ENCODE results near the gene EIF4E.

Gene EIF4E

GRCh38 chr4:98967786-98968329 lies 38.9 kb upstream of the EIF4E start:
- Histone ChIP-seq H3K4me3 (ENCODE audit: insufficient read depth in 1 of 2, low read depth in 1 of 2, low read length in 2 of 2) (no peak overlapping the region), H4K8ac (ENCODE audit: low read length) (no peak overlapping the region), H3K4me1 (ENCODE audit: control insufficient read depth, insufficient read depth, low read depth, low read length) (no peaks in the 10 kb centered on the region), H3K23ac (ENCODE audit: low read length in 2 of 2) (no peak overlapping the region), H3K27ac (ENCODE audit: low read length, poor library complexity, severe bottlenecking) (no peak overlapping the region), H4K91ac (ENCODE audit: low read length) (no peak overlapping the region), H2BK5ac (ENCODE audit: low read depth, low read length, poor library complexity, severe bottlenecking) (no peak overlapping the region), H3K27me3 (ENCODE audit: control insufficient read depth in 1 of 2, insufficient read depth in 1 of 2, low read length in 2 of 2) (no peaks in the 10 kb centered on the region), H2BK120ac (ENCODE audit: low read depth, low read length) (no peak overlapping the region), H3K14ac (ENCODE audit: low read length in 2 of 2) (no peak overlapping the region), H2AFZ (ENCODE audit: low read depth, low read length) (no peak overlapping the region), H3K36me3 (ENCODE audit: control insufficient read depth in 1 of 2, insufficient read depth in 2 of 2, low read depth in 1 of 2, low read length in 2 of 2) (no peaks in the 10 kb centered on the region), H3K9ac (ENCODE audit: low read length) (no peak overlapping the region), H2BK15ac (ENCODE audit: low read depth, poor library complexity, severe bottlenecking) (no peak overlapping the region), H3K18ac (ENCODE audit: low read depth in 1 of 2, low read length in 2 of 2) (no peak overlapping the region), H3K4me2 (ENCODE audit: low read length, poor library complexity, severe bottlenecking) (no peak overlapping the region), H3K79me1 (replicated peaks; ENCODE audit: low read length, poor library complexity, severe bottlenecking) (no peaks in the 10 kb centered on the region), H3K4ac (ENCODE audit: low read depth in 1 of 2, low read length in 2 of 2) (no peak overlapping the region), H2AK5ac (ENCODE audit: low read length, severe bottlenecking) (no peak overlapping the region), H2BK12ac (ENCODE audit: low read length in 2 of 2) (no peak overlapping the region), H3K9me3 (ENCODE audit: control insufficient read depth, low read length) (no peaks in the 10 kb centered on the region)
- WGBS: 95% methylated on average over 3 of the region's 3 CpGs
- no peak for DNase-seq

DNA sequence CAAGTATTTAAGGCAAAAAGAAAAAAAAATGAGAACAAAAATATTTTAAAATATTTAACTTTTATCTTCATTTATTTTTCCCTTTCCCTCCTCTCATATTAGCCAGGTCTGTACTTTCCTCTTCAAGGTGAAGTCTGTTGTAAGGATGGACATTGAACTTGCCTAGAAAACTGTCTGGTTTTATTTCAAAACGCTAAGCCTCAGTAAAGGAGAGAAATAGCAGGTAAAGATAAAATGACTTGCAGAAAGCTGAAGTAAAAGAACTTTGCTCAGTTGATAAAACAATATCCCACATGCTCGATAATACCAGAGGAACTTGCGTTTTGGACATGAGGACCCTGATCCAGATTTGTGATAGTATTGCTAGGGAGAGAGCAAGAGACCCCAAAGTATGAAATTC lies 38.0 kb upstream of the EIF4E start:
- Histone ChIP-seq H3K4me3 (ENCODE audit: insufficient read depth in 1 of 2, low read depth in 1 of 2, low read length in 2 of 2) (no peak overlapping the region), H3K23ac (ENCODE audit: low read length in 2 of 2) (no peak overlapping the region), H3K79me1 (replicated peaks; ENCODE audit: low read length, poor library complexity, severe bottlenecking) (no peaks in the 10 kb centered on the region), H3K9me3 (ENCODE audit: control insufficient read depth, low read length) (no peaks in the 10 kb centered on the region), H3K27ac (ENCODE audit: low read length, poor library complexity, severe bottlenecking) (no peak overlapping the region), H2BK12ac (ENCODE audit: low read length in 2 of 2) (no peak overlapping the region), H2BK5ac (ENCODE audit: low read depth, low read length, poor library complexity, severe bottlenecking) (no peak overlapping the region), H3K14ac (ENCODE audit: low read length in 2 of 2) (no peak overlapping the region), H2BK15ac (ENCODE audit: low read depth, poor library complexity, severe bottlenecking) (no peak overlapping the region), H3K4me2 (ENCODE audit: low read length, poor library complexity, severe bottlenecking) (no peak overlapping the region), H3K27me3 (ENCODE audit: control insufficient read depth in 1 of 2, insufficient read depth in 1 of 2, low read length in 2 of 2) (no peaks in the 10 kb centered on the region), H3K36me3 (ENCODE audit: control insufficient read depth in 1 of 2, insufficient read depth in 2 of 2, low read depth in 1 of 2, low read length in 2 of 2) (no peaks in the 10 kb centered on the region), H3K4me1 (ENCODE audit: control insufficient read depth, insufficient read depth, low read depth, low read length) (no peaks in the 10 kb centered on the region), H4K91ac (ENCODE audit: low read length) (no peak overlapping the region), H2BK120ac (ENCODE audit: low read depth, low read length) (no peak overlapping the region), H2AK5ac (ENCODE audit: low read length, severe bottlenecking) (no peak overlapping the region), H2AFZ (ENCODE audit: low read depth, low read length) (no peak overlapping the region), H3K4ac (ENCODE audit: low read depth in 1 of 2, low read length in 2 of 2) (no peak overlapping the region), H3K9ac (ENCODE audit: low read length) (no peak overlapping the region), H4K8ac (ENCODE audit: low read length) (no peak overlapping the region), H3K18ac (ENCODE audit: low read depth in 1 of 2, low read length in 2 of 2) (no peak overlapping the region)
- 100% methylated on average over 3 of the region's 3 CpGs for WGBS
- DNase-seq: no peak

DNA sequence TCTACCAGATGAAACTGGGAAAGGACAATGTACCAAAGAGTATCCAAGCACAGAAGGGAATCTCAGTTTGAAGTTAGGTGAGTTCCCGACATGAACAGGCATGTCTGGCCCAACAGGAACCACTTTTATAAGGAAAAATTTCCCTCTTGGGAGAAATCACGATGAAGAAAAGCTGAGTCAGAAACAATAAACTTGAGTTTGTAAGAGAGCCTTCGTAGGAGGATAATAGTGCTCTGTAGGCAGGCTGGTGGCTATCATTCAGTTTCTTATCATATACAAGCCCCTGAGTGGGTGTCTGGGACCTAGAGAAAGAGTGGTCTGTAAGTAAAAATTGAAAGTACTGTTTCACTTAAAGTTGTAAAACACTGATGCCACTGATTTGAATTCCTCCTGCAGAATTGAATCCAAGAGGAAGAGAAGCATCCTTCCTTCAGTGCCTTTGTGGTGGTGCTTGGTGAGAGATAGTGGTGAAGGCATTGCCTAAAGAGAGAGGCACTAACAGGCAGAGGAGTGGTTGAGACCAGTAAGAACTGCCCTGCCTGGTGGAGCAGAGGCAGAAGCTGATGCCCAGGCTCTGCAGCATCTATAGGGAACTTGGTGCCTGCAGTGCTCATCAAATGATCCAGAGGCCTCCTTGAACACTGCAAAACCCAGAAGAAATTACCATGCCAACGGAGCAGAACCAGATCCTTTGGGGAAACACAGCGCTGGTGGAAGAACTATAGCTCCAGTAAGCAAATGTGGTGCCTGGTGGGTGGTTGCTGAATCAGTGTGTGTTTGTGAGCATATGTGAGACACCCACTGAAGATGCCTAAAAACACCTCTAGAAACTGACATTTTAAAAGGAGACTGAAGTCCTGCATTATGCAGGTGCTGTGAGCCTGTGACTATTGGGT lies 34.9 kb upstream of the EIF4E start:
- no peak overlapping the region for H3K4ac ChIP-seq (ENCODE audit: low read depth in 1 of 2, low read length in 2 of 2)
- no peak overlapping the region for H4K8ac ChIP-seq (ENCODE audit: low read length)
- H3K27ac ChIP-seq (ENCODE audit: low read length, poor library complexity, severe bottlenecking): no peak overlapping the region
- H3K9ac ChIP-seq (ENCODE audit: low read length): peak overlapping the region; percentile 80
- no peak overlapping the region for H2BK120ac ChIP-seq (ENCODE audit: low read depth, low read length)
- H2AFZ ChIP-seq (ENCODE audit: low read depth, low read length): no peak overlapping the region
- peak overlapping the region in 1 of 2 experiments; percentile 28 for H3K18ac ChIP-seq (ENCODE audit: low read depth in 1 of 2, low read length in 2 of 2)
- no peak overlapping the region for H3K14ac ChIP-seq (ENCODE audit: low read length in 2 of 2)
- no peak overlapping the region for H2AK5ac ChIP-seq (ENCODE audit: low read length, severe bottlenecking)
- WGBS: 67% methylated on average over 5 of the region's 5 CpGs
- no peaks in the 10 kb centered on the region for H3K36me3 ChIP-seq (ENCODE audit: control insufficient read depth in 1 of 2, insufficient read depth in 2 of 2, low read depth in 1 of 2, low read length in 2 of 2)
- H3K9me3 ChIP-seq (ENCODE audit: control insufficient read depth, low read length): no peaks in the 10 kb centered on the region
- H3K4me1 ChIP-seq (ENCODE audit: control insufficient read depth, insufficient read depth, low read depth, low read length): no peaks in the 10 kb centered on the region
- DNase-seq: no peak
- no peaks in the 10 kb centered on the region for H3K79me1 ChIP-seq (replicated peaks; ENCODE audit: low read length, poor library complexity, severe bottlenecking)
- no peak overlapping the region for H4K91ac ChIP-seq (ENCODE audit: low read length)
- H3K23ac ChIP-seq (ENCODE audit: low read length in 2 of 2): peak overlapping the region in 1 of 2 experiments; percentile 1
- H3K4me2 ChIP-seq (ENCODE audit: low read length, poor library complexity, severe bottlenecking): no peak overlapping the region
- no peak overlapping the region for H2BK15ac ChIP-seq (ENCODE audit: low read depth, poor library complexity, severe bottlenecking)
- H3K27me3 ChIP-seq (ENCODE audit: control insufficient read depth in 1 of 2, insufficient read depth in 1 of 2, low read length in 2 of 2): no peaks in the 10 kb centered on the region
- H3K4me3 ChIP-seq (ENCODE audit: insufficient read depth in 1 of 2, low read depth in 1 of 2, low read length in 2 of 2): peak overlapping the region in 1 of 2 experiments; percentile 53
- no peak overlapping the region for H2BK12ac ChIP-seq (ENCODE audit: low read length in 2 of 2)
- no peak overlapping the region for H2BK5ac ChIP-seq (ENCODE audit: low read depth, low read length, poor library complexity, severe bottlenecking)

DNA sequence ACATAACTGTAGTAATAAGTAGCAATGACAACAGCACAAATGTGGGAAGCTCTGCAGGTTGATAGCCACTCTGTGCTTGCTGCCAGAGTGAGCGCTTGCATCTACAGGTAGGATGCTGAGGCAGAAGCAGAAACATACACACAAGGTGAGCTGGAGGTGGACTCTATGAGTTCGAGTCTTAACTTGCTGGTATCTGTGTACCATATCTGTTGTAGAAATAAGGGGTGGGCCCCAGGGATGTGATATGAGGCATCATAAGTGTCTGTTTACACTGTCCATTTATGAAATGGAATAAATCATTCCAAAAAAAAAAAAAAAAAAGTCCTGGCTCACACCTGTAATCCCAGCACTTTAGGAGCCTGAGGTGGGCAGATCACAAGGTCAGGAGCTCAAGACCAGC lies 32.8 kb upstream of the EIF4E start:
- Histone ChIP-seq H3K18ac (ENCODE audit: low read depth in 1 of 2, low read length in 2 of 2) (no peak overlapping the region), H3K79me1 (replicated peaks; ENCODE audit: low read length, poor library complexity, severe bottlenecking) (no peaks in the 10 kb centered on the region), H4K91ac (ENCODE audit: low read length) (no peak overlapping the region), H2BK5ac (ENCODE audit: low read depth, low read length, poor library complexity, severe bottlenecking) (no peak overlapping the region), H3K36me3 (ENCODE audit: control insufficient read depth in 1 of 2, insufficient read depth in 2 of 2, low read depth in 1 of 2, low read length in 2 of 2) (no peaks in the 10 kb centered on the region), H3K14ac (ENCODE audit: low read length in 2 of 2) (no peak overlapping the region), H3K23ac (ENCODE audit: low read length in 2 of 2) (no peak overlapping the region), H2AK5ac (ENCODE audit: low read length, severe bottlenecking) (no peak overlapping the region), H3K4me2 (ENCODE audit: low read length, poor library complexity, severe bottlenecking) (no peak overlapping the region), H3K4me1 (ENCODE audit: control insufficient read depth, insufficient read depth, low read depth, low read length) (no peaks in the 10 kb centered on the region), H4K8ac (ENCODE audit: low read length) (no peak overlapping the region), H2BK120ac (ENCODE audit: low read depth, low read length) (no peak overlapping the region), H3K4ac (ENCODE audit: low read depth in 1 of 2, low read length in 2 of 2) (no peak overlapping the region), H3K27me3 (ENCODE audit: control insufficient read depth in 1 of 2, insufficient read depth in 1 of 2, low read length in 2 of 2) (no peaks in the 10 kb centered on the region), H3K27ac (ENCODE audit: low read length, poor library complexity, severe bottlenecking) (no peak overlapping the region), H2BK15ac (ENCODE audit: low read depth, poor library complexity, severe bottlenecking) (no peak overlapping the region), H3K9me3 (ENCODE audit: control insufficient read depth, low read length) (no peaks in the 10 kb centered on the region), H2BK12ac (ENCODE audit: low read length in 2 of 2) (no peak overlapping the region), H2AFZ (ENCODE audit: low read depth, low read length) (no peak overlapping the region), H3K4me3 (ENCODE audit: insufficient read depth in 1 of 2, low read depth in 1 of 2, low read length in 2 of 2) (no peak overlapping the region), H3K9ac (ENCODE audit: low read length) (no peak overlapping the region)
- 100% methylated on average over 2 of the region's 2 CpGs for WGBS
- no peak for DNase-seq
